NT2/D1 (cell line): ENCODE measurements around the gene MLLT3.

Experiments used
- SUZ12 ChIP-seq: IDR thresholded peaks from 2 replicates; pipeline ENCODE4 v1.6.1; 2011; ENCODE audit not compliant: insufficient read length, insufficient read depth; ENCODE audit errors: extremely low read depth
- YY1 ChIP-seq: IDR thresholded peaks from 2 replicates; pipeline ENCODE4 v1.6.1; 2011; ENCODE audit not compliant: insufficient read length, insufficient read depth
- ZNF274 ChIP-seq: IDR thresholded peaks from 2 replicates; pipeline ENCODE4 v1.6.1; 2011; ENCODE audit warnings: mild to moderate bottlenecking, low read depth, low read length

GRCh38 chr9:20382460-20383071 lies 239.7 kb downstream of the MLLT3 start:
- no peak for TF ChIP-seq ZNF274
- TF ChIP-seq SUZ12, result no peak
- no peak for TF ChIP-seq YY1
